ENCODE data around the gene JAG1. TPM values are rescaled to one million over a fixed set of nuclear protein-coding genes. Genes with fewer than 3 reads are reported as not detected.
A peak's percentile ranks its signal among the peaks of the same experiment; 100 is the strongest.

JAG1 gene
- total RNA-seq, 4 donors from 2014 or later: 133 to 367 (median 191) TPM

GRCh38 chr20:10605547-10606195 lies 68.1 kb downstream of the JAG1 start:
- DNase-seq (ENCODE audit: low spot score in 2 of 2): no peak
- H3K27ac ChIP-seq: peak overlapping the region; percentile 79
- WGBS: 94% methylated on average over 3 of the region's 3 CpGs

GRCh38 chr20:10604865-10605440 lies 68.8 kb downstream of the JAG1 start:
- peak overlapping the region; percentile 79 for H3K27ac ChIP-seq
- WGBS: 80% methylated on average over 2 of the region's 2 CpGs
- no peak overlapping the region for H3K4me3 ChIP-seq
- H3K36me3 ChIP-seq: no peaks in the 10 kb centered on the region
- no peak for DNase-seq (ENCODE audit: low spot score in 2 of 2)
- H3K4me1 ChIP-seq: peaks cover 31% of the 10 kb centered on the region
- TF ChIP-seq POLR2AphosphoS5 (IDR thresholded peaks at IDR 0.05): no peak
- no peak for TF ChIP-seq POLR2A (IDR thresholded peaks at IDR 0.05)
- TF ChIP-seq EP300 (IDR thresholded peaks at IDR 0.05): no peak
- no peak for TF ChIP-seq CTCF (IDR thresholded peaks at IDR 0.05)
- no peaks in the 10 kb centered on the region for H3K27me3 ChIP-seq
- H3K9me3 ChIP-seq: no peaks in the 10 kb centered on the region

More at GRCh38 chr20:10605547-10606195, 68.1 kb downstream of the JAG1 start:
- Histone ChIP-seq H3K9me3 (no peaks in the 10 kb centered on the region), H3K4me3 (no peak overlapping the region), H3K4me1 (peaks cover 38% of the 10 kb centered on the region), H3K36me3 (no peaks in the 10 kb centered on the region), H3K27me3 (no peaks in the 10 kb centered on the region)
- no peak for TF ChIP-seq EP300 (IDR thresholded peaks at IDR 0.05)
- TF ChIP-seq POLR2A (IDR thresholded peaks at IDR 0.05): no peak
- TF ChIP-seq CTCF (IDR thresholded peaks at IDR 0.05): no peak
- TF ChIP-seq POLR2AphosphoS5 (IDR thresholded peaks at IDR 0.05): no peak

GRCh38 chr20:10603971-10604864 lies 69.6 kb downstream of the JAG1 start:
- peak in 1 of 2 donors; percentile 80 for DNase-seq (ENCODE audit: low spot score in 2 of 2)
- Histone ChIP-seq H3K9me3 (no peaks in the 10 kb centered on the region), H3K36me3 (no peaks in the 10 kb centered on the region), H3K27ac (peak overlapping the region; percentile 79), H3K4me1 (peaks cover 32% of the 10 kb centered on the region), H3K4me3 (no peak overlapping the region), H3K27me3 (no peaks in the 10 kb centered on the region)
- WGBS: 67% methylated on average over 8 of the region's 8 CpGs
- TF ChIP-seq EP300 (IDR thresholded peaks at IDR 0.05): no peak
- peak in 2 of 3 donors; percentile 89 to 91 for TF ChIP-seq POLR2AphosphoS5 (IDR thresholded peaks at IDR 0.05)

GRCh38 chr20:10603378-10603777 lies 70.4 kb downstream of the JAG1 start:
- Histone ChIP-seq H3K4me3 (no peak overlapping the region), H3K27me3 (no peaks in the 10 kb centered on the region), H3K36me3 (no peaks in the 10 kb centered on the region), H3K4me1 (peaks cover 33% of the 10 kb centered on the region), H3K9me3 (no peaks in the 10 kb centered on the region), H3K27ac (peak overlapping the region; percentile 79)
- WGBS: 92% methylated on average over 4 of the region's 4 CpGs
- no peak for DNase-seq (ENCODE audit: low spot score in 2 of 2)
- TF ChIP-seq POLR2AphosphoS5 (IDR thresholded peaks at IDR 0.05) (no peak), EP300 (IDR thresholded peaks at IDR 0.05) (no peak), POLR2A (IDR thresholded peaks at IDR 0.05) (no peak), CTCF (IDR thresholded peaks at IDR 0.05) (no peak)

- DNase-seq (ENCODE audit: low spot score in 2 of 2): no peak
- no peak overlapping the region for H3K27ac ChIP-seq
- H3K27me3 ChIP-seq: no peaks in the 10 kb centered on the region
- WGBS: 89% methylated on average over 4 of the region's 4 CpGs
- TF ChIP-seq POLR2AphosphoS5 (IDR thresholded peaks at IDR 0.05): no peak
- no peak for TF ChIP-seq CTCF (IDR thresholded peaks at IDR 0.05)
- TF ChIP-seq EP300 (IDR thresholded peaks at IDR 0.05): no peak
- no peak for TF ChIP-seq POLR2A (IDR thresholded peaks at IDR 0.05)
- no peak overlapping the region for H3K4me3 ChIP-seq
- no peaks in the 10 kb centered on the region for H3K9me3 ChIP-seq
- H3K36me3 ChIP-seq: no peaks in the 10 kb centered on the region
- peaks cover 33% of the 10 kb centered on the region for H3K4me1 ChIP-seq
Measured at GRCh38 chr20:10602221-10602871, 71.5 kb downstream of the JAG1 start.

Data from suprapubic skin (tissue), 4 donors.